Hematopoietic multipotent progenitor cell treated with erythropoietin and hydrocortisone succinate and interleukin-3 and kit ligand, for 4 days (in vitro differentiated cells): ENCODE data around the gene SEC14L1.
"Not testable (repeated sequence)": the region's sequence is repeated elsewhere in the genome, so short reads cannot be mapped to it uniquely, and the experiment has no call there.

Experiments used
- DNase-seq: peaks from one replicate; pipeline ENCODE4 v3.0.0-alpha.2; 2015

The SEC14L1 gene

GRCh38 chr17:77142689-77143088, 1.9 kb downstream of the SEC14L1 start:
- DNase-seq = no peak

DNA sequence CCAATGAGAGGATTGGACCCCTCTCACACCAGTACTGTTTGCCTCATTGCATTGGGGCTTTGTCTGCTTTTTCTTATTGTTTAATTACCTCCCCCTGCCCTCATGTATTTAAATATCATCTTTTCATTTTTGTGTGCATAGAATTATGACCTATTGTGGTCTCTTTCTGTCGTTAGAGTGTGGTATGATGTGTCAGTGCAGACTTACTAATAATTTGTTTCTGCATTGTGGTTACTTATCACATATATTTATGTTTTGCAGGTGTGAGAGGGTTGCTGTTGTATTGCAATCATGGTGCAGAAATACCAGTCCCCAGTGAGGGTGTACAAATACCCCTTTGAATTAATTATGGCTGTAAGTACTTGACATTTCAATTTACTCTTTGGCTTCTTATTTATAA, 2.5 kb downstream of the SEC14L1 start:
- no peak for DNase-seq

DNA sequence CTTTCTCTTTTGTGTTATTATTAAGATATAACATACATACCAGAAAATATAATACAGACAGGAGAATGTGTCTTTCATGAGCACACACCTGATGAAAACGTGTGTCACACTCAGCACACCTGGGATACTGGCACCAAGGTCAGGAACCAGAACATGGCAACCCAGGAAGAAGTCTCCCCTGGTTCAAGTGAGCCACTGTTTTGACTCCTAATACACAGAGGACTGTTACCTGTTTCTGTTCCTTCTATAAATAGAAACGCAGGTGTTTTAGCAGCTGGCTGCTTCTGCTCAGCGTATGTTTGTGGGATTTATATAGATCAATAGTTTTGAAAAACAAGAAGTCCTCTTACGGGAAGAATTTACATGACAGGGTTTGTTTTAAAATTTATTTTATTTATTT, 3.5 kb downstream of the SEC14L1 start:
- no peak for DNase-seq

- DNase-seq = no peak
Observed at GRCh38 chr17:77145224-77145611, 4.4 kb downstream of the SEC14L1 start.

GRCh38 chr17:77145612-77146245, 5.0 kb downstream of the SEC14L1 start:
- peak; percentile 32 for DNase-seq

- DNase-seq = peak; percentile 35
Observed at GRCh38 chr17:77146246-77146632, 5.5 kb downstream of the SEC14L1 start.

GRCh38 chr17:77146882-77147281, 6.1 kb downstream of the SEC14L1 start:
- DNase-seq = no peak

DNA sequence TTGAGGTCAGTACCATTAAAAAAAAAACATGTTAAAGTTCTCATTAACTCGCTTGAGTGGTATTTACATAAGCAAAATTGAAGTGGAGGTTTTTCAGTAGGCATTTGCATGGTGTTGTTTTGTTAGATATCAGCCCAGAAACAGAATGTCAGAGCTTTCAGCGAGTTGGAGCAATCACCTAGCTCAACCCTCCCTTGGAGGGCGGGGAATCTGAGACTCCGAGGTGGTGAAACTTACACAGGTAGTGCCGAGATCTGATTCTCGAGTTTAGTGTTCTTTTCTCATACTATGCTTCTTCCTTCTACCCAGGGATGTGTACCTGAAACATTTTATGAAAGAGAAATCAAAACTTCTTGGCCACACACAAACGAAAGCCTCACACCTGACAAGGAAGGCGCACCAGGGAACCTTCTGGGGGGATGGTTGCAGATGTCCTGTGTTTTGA, 6.6 kb downstream of the SEC14L1 start:
- DNase-seq = no peak

DNA sequence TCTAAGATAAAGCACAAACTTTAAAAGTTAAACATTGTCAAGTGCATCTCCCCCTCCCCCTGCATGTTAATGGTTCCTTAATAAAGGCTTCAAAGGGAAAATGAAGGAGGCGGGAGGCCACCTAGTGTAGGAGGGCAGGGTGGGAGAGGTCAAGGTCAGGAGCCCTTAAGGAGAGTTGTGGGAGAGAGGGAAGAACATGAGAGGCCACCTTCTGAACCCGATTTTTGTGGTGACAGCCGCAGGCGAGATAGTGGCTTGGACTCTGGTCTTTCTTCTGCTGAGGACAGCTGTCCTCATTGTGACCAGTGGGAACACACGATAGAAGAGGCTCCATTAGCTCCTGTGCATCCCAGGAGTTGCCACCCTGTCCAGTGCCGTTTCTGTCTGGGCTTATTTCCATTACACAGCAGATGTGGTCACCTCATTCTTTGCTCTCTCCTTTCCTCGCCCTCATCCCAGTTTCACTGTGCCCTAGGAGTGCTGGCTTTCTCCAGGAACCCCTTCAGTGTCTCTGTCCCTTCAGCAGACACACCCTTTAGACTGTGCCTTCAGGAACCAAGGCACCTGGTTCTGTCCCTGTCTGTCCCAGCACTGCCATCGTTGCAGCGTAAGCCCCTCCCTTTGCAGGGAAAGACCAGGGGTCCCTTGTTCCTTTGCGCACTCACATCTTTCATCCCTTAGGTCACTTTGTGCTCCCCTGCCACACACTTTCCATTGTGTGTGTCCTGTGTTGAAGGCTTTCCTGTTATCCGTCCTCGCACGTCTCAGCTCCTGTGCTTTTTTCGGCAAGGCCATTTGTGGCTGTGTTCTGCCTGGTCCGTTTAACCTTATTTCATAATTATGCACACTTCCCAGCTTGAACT, 7.5 kb downstream of the SEC14L1 start:
- DNase-seq = no peak

DNA sequence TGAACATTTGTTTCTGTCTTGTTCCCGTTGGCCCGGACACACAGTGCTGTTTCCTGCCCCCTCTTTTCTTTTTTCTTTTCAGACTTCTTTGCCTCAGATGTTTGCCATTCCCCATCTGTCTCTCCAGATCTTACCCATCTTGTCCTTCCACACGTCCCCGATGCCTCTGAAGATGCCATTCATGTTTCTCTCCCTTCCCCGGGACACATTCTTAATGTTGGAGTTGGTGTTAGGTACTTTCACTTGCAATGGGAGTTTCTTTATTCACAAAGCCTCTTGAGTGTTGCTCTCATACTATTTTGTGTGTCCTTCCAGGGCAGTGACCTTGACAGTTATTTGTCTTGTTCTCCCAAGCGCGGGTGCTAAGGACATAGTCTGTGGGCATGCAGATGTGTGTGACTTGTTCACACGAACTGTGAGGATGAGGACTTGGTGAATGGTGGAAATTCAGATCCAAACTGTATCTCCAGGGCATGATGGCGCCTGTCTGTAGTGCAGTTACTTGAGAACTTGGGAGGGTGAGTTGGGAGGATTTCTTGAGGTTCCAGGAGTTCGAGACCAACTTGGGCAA, 8.3 kb downstream of the SEC14L1 start:
- DNase-seq = no peak

GRCh38 chr17:77150196-77150595, 9.4 kb downstream of the SEC14L1 start:
- no peak for DNase-seq

- no peak for DNase-seq
Observed at GRCh38 chr17:77151186-77151585, 10.4 kb downstream of the SEC14L1 start.

GRCh38 chr17:77152056-77152455, 11.3 kb downstream of the SEC14L1 start:
- DNase-seq = not testable (repeated sequence)

DNA sequence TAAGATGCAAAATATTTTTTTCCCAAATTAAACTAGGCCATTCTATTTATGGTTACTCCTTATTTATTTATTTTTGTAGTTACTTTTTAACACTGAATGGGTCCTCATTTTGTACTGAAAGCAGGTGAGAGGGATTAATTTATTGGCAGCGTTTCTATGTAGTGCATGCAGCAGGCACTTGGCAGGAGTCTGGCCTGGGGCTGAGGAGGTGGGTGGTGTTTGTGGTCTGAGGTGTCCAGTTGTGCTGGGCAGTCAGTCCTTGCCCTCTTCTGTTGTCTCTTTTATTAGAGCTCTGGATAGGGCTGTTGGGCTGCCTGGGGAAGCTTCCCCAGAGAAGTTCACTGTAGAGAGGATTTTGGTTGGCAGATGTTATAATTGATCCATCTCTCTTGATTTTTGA, 12.7 kb downstream of the SEC14L1 start:
- no peak for DNase-seq

- DNase-seq = no peak
Observed at GRCh38 chr17:77153999-77154586, 13.3 kb downstream of the SEC14L1 start.

DNA sequence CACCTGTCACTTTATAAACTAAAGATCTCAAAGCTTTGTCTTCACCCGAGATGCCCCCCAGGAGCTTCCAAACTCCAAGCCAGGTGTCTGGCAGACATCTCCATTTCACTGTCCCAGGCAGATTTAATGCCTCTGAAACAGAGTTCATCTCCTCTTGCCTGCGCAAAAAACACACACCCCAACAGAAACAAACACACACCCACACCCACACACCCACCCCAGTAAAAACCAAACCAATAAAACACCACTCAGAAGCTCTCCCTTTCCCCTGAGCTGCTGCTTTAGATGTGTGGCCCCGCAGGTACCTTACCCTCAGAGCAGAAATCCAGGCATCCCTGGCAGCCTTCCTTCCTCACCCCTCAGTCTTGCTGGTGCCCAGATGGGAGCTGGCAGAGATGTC, 14.4 kb downstream of the SEC14L1 start:
- no peak for DNase-seq

GRCh38 chr17:77157766-77158165, 17.0 kb downstream of the SEC14L1 start:
- DNase-seq = not testable (repeated sequence)

DNA sequence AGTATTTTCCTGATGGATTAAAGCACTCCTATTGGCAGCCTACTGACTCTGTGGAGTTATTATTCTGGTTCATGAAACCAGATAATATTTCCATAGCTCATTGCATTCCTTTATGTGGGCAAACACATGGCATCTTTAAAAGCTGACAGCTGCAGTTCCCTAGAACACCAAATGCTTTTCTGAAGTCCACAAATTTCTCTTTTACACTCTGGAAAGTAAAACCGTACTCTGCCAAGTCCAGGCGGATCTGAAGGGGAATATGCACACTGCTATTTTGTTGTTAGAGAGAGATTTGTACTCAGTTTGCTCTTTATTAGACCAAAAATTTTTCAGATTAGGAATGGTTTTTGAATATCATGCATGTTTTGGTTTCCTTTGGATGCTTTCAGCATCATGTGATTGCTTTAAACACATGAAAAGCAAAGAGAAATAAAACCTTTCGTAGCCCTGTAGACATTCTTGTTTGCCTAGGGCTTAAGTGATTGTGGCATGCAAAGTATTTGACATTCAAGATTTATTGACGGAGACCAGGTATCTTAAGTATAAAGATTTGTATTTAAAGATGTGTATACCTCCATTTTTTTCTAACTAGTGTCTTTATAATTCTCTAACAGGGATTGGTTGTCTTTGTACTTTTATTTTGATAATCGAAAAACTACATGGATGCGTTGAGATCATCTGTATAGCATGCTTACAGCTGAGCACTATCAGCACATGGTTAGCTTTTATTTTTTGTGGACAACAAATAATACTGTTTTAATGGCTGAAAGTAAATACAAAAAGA, 19.5 kb downstream of the SEC14L1 start:
- DNase-seq = no peak

DNA sequence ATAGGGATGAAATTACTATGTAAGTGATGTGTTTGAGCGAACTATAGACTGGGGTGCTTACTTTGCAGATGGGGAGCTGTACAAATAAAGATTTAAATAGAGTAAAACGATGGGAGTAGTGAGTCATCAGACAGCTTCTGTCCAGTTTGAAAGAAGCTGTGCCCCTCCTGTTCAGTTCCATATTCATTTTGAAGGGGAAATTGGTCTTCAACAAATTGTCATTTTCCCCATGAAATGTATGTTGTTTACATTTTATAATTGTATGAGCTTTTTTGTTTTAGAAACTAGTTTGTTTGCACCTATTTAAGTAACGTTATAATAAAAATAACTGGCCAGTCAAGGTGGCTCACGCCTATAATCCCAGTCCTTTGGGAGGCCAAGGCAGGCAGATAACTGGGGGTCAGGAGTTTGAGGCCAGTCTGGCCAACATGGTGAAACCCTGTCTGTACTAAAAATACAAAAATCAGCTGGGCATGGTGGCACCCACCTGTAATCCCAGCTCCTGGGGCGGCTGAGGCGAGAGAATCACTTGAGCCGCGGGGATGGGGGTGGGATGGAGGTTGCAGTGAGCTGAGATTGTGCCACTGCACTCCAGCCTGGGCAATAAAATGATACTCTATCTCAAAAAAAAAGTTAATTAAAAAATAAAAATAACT, 20.2 kb downstream of the SEC14L1 start:
- DNase-seq = no peak

DNA sequence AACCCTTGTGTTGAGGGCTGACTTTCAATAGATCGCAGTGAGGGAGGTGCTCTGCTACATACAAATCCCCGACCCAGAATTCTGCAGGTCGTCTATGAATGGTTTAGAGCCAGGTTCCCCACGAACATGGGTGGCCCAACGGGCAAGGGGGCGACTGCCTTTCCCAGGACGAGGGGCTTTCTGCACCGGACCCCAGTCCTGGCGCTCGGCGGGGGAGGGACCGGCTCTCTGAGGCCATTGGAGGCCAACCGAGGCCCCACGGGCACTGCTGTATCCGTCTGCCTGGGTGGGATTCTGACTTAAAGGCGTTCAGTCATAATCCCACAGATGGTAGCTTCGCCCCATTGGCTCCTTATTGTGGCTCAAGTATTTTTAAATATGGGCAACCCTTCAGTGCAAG, 21.2 kb downstream of the SEC14L1 start:
- DNase-seq = no peak

- DNase-seq = no peak
Observed at GRCh38 chr17:77163001-77163400, 22.2 kb downstream of the SEC14L1 start.
